NOMO-1 treated with dmso at 0.1 percent for 144 hours (cell line): ENCODE data around the gene AUNIP.

Source experiments
- DNase-seq: peaks from one replicate; lab custom pipeline; 2025; ENCODE audit not compliant: unreplicated experiment; lab: John Stamatoyannopoulos, UW

AUNIP gene

GRCh38 chr1:25811384-25812082, 47.7 kb downstream of the AUNIP start:
- DNase-seq: no peak

DNA sequence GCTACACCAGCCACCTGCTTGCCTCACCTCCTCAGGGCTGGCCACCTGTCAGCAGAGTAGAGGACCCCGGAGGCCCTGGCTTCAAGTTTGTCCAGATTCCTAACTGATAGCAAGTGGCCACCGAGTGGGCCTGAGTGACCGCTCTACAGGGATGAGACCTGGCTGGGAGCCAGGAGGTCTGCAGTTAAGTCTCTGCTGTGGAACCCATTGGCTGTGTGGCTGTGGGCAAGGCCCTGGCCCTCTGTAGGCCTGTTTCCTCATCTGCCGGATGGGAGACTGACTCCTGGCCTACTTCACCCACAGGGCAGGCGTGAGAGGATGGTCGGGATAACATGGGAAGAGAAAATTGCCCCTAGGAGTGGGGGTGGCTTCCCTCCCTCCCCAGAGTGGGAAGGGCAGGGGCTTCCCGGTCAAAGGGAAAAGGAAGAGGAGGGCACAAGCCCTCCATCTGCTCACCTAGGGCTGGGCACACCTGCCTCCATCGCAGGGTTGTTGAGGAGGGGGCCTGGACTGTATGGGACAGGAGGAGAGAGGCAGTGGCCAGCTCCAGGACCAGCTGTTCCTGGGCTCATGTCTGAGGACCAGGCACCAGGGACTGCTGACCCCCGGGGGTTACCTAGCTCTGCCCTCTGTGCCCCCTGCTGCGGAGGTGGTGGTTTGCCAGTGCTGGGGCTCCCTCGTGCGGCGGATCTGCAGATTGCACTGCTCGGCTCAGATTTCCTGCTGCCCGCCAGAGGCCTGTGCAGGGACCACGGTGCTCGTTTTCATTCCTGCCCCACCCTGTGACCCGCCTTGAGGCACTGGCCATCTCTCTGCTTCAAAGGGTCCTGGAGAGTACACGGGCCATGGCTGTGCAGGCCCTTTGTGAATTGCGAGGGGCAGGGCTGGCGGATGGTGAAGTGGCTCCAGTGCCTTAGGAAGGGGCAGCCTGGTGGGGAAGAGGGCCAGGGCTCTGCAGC, 48.6 kb downstream of the AUNIP start:
- peak; percentile 33 for DNase-seq

- DNase-seq: no peak
Observed at GRCh38 chr1:25809929-25810328, 49.3 kb downstream of the AUNIP start.

- peak; percentile 22 for DNase-seq
Observed at GRCh38 chr1:25809283-25809926, 49.9 kb downstream of the AUNIP start.

DNA sequence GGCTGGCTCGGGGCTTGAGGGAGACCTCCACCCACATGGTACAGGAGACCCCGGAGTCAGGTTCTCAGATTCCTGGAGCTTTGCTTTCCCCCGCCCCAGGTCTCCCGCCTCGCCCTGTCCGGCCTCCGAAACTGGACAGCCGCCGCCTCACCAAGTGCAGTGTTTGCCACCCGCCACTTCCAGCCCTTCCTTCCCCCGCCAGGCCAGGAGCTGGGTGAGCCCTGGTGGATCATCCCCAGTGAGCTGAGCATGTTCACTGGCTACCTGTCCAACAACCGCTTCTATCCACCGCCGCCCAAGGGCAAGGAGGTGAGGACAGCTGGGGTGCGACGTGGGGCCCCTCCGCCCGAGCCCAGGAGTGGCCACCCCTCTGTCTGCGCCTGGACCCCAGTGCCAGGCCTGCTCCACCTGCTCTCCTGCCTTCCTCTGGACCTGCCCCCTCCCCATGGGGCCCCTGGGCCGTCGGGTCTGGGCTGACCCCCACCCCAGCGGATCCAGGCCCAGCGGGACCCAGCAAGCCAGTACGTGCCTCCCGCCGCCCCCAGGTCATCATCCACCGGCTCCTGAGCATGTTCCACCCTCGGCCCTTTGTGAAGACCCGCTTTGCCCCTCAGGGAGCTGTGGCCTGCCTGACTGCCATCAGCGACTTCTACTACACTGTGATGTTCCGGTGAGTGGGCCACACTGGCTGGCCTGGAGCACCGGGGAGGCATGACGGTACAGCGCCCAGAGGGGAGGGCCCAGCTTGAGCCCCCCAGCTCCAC, 50.6 kb downstream of the AUNIP start:
- DNase-seq: no peak

DNA sequence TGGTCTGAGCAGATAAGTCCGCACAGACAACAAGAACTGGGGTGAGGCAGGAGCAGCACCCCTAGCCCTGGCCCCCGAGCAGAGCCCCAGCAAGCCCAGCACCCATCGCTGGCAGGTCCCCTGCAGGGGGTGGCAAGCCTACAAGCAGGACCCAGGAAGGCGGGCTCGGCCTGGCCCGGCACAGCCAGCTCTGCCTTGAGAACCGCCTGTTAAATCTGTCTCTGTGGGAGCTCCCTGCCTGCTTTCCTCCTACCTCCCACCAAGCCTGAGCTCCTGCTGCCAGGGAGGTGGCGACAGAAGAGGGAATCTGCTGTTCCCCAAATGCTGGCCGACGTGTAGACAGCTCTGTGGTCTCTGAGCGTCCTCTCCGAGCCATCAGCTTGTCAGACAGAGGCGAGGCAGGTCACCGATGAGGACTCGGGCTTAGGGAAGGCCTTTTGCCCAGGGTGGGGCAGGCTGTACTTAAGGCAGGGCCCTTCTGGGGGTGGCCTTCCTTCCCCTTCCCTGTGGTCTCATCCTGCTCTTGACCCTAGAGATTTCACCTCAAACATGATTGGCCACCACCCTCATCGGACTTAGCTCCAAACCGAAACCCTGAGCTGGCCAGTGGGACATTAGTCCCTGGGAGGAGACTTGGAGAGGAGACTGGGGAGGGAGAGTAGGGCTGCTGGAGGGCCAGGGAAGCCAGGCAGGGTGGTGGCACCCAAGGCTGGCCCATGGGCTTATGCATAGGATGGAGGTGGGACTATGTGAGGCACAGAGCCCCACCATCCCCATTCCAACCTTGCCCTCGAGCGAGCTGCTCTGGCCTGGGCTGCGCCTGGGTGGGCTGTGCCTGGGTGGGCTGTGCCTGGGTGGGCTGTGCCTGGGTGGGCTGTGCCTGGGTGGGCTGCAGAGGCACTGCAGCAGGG, 51.5 kb downstream of the AUNIP start:
- DNase-seq: no peak

GRCh38 chr1:25806418-25806817, 52.8 kb downstream of the AUNIP start:
- DNase-seq: no peak

DNA sequence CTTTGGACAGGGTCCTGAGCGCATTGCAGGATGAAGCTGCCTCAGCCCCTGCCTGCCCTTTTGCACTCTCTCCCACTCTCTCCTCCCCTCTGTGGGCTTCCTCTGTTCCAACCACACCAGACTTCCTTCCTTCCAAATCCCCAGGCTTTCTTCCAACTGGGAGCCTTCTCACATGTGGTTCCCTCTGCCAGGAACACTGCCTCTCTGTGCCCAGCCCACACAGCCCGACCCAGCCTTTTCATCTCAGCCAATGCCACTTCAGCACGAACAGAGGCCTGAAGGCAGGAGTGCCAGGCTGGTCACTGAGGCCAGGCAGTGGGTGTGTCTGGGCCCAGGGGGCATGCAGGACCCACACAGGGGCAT, 53.4 kb downstream of the AUNIP start:
- DNase-seq: no peak

GRCh38 chr1:25804964-25805862, 54.0 kb downstream of the AUNIP start:
- no peak for DNase-seq

- no peak for DNase-seq
Observed at GRCh38 chr1:25804244-25804963, 54.9 kb downstream of the AUNIP start.

DNA sequence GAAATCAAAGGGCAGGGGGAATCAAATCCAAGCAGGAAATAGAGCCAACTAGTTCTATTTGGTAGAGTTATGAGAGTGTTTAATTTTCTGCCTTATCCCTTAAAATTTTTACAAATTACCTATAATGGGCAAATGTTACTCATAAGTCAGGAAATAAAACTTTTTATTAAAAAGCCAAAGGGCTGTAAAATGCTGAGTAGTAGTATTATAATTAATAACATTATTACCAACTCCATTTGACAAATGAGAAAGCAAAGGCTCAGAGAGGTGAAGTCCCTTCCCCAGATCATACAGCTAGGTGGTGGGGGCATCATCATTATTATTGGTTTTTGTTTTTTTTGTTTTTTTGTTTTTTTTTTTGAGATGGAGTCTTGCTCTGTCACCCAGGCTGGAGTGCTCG, 55.9 kb downstream of the AUNIP start:
- DNase-seq: no peak

DNA sequence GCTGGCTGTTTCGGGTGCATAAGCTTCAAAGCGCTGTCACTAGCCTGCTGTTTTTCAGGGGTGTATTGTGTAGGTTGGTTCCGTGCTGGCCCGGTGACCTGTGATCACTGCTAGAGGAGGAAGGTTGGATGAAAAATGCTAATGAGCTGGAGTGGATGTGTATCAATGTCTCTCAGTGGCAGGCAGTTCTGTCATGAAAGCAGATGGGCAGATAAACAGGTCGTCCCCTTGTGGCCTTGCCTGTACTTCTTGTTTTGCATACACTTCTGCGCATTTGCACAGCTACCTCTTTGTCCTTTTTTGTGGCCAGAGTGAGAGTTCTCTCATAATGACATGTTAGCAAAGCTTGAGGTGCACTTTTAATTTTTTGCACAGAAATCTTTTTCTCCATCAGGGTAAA, 56.3 kb downstream of the AUNIP start:
- DNase-seq: no peak

DNA sequence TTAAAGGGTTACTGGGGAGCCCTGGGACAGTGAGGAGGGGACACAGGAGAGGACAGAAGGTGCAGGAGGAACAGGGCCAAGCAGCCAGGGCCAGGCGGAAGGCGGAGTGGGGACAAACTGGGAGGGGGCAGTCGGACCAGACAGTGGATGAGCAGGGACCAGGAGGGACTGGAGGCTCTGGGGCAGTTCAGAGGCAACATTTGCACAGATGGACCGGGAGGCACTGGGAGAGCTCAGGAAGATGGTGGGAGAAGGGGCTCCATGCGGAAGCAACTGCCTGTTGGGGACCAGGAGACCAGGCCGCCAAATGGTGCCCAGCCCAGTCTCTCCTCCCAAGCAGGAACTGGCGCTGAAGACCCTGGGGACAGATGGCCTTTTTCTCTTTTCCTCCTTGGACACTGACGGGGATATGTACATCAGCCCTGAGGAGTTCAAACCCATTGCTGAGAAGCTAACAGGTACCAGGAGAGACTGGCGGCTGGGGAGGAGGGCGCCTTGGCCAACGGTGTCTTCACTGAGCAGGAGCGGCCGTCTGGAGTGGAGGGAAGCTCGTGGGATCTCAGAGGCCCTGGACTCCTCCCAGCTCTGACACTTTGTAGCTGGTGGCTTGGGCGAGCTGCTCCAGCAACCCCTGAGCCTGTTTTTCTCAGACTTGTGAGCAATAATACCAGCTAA, 58.4 kb downstream of the AUNIP start:
- no peak for DNase-seq

DNA sequence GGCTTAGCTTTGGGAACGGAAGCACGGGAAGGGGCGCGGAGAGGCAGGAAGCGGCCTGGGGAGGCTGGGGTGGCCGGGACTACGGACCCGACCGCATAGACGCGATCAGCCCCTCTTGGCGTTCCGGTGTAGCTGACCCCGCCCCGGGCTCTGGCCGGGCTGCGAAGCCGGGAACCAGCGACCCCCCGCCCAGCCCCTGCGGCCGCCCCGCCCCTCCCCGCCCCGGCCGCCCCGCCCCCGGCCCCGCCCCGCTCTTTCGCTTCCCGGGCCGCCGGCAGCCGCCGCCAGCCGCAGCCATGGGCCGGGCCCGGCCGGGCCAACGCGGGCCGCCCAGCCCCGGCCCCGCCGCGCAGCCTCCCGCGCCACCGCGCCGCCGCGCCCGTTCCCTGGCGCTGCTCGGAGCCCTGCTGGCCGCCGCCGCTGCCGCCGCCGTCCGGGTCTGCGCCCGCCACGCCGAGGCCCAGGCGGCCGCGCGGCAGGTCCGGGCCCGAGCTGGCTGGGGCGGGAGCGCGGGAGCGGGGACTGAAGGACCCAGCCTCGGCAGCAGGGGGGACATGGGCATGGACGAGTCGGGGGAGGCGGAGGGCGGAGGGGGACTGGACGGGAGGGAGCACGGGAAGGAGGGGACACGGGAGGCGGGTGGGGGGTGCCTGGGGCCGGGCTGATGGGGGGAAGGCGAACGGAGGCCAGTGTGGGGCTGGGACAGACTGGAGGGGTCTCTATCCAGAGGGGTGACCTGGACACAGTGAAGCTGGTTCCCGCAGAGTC, 59.1 kb downstream of the AUNIP start, which contains the start of gene SELENON:
Gene SELENON, plus strand, starts transcription at position 259 of the 768 bp plus-strand sequence. Its CDS starts 38 bp downstream, at position 297.
- no peak for DNase-seq

GRCh38 chr1:25799352-25799934, 59.8 kb downstream of the AUNIP start:
- DNase-seq: no peak

GRCh38 chr1:25798666-25799351, 60.4 kb downstream of the AUNIP start:
- no peak for DNase-seq
